ENCODE data around the gene BAIAP2L2. TPM values are rescaled to one million over a fixed set of nuclear protein-coding genes. Genes with fewer than 3 reads are reported as not detected.
"Not testable (repeated sequence)": the region's sequence is repeated elsewhere in the genome, so short reads cannot be mapped to it uniquely, and the experiment has no call there.

Gene BAIAP2L2
- total and polyA plus RNA-seq, 2 experiments from 2014 or later, result 4.4 to 8.2 TPM

DNA sequence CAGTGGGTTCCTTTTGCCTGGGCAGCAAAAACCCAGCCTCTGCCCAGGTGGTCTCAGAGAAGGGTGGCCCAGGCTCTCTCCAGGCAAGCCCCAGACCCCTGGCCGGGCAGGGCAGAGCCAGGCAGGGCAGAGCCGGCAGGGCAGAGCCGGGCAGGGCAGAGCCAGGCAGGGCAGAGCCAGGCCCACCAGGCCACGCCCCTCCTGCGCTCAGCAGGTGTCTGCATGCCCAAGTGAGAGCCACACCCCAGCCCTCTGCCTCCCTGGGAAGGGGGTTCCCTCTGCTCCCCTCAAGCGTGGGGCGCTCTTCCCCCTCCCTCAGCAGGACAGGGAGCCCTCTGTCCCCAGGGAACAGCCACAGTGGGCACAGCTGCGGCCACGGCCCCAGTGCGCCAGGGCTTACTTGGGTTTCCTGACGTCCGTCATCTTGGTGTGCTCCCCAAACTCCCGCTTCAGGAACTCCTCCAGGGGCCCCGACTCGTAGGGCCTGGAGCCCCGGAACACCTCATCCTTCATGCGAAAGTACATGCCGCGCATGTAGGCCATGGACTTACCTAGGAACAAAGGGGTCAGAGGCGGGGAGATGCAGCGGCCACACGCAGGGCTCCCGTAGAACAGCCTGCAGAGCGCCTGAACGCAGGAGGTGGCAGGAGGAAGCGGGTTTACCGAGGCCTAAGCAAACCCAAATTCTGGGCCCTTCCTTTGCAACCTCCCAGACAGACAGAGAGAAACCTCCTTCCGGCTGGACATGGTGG lies 10.1 kb upstream of the BAIAP2L2 start:
- TF ChIP-seq EZH2phosphoT487 (IDR thresholded peaks at IDR 0.05; ENCODE audit: low read depth, severe bottlenecking, unreplicated experiment), result no peak
- TF ChIP-seq EZH2 (IDR thresholded peaks at IDR 0.05; ENCODE audit: borderline replicate concordance), result no peak
- TF ChIP-seq, protein P1, sequence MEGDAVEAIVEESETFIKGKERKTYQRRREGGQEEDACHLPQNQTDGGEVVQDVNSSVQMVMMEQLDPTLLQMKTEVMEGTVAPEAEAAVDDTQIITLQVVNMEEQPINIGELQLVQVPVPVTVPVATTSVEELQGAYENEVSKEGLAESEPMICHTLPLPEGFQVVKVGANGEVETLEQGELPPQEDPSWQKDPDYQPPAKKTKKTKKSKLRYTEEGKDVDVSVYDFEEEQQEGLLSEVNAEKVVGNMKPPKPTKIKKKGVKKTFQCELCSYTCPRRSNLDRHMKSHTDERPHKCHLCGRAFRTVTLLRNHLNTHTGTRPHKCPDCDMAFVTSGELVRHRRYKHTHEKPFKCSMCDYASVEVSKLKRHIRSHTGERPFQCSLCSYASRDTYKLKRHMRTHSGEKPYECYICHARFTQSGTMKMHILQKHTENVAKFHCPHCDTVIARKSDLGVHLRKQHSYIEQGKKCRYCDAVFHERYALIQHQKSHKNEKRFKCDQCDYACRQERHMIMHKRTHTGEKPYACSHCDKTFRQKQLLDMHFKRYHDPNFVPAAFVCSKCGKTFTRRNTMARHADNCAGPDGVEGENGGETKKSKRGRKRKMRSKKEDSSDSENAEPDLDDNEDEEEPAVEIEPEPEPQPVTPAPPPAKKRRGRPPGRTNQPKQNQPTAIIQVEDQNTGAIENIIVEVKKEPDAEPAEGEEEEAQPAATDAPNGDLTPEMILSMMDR (IDR thresholded peaks at IDR 0.05; ENCODE audit: poor library complexity), result no peak
- whole genome bisulfite sequencing (ENCODE audit: low lambda C conversion rate, missing lambda C conversion rate), result 94% methylated on average over 27 of the region's 28 CpGs
- no peaks in the 10 kb centered on the region for H3K4me1 ChIP-seq (ENCODE audit: insufficient read depth)
- no peak overlapping the region for H3K27ac ChIP-seq
- H3K4me3 ChIP-seq, result no peak overlapping the region
- no peaks in the 10 kb centered on the region for H3K27me3 ChIP-seq
- H3K9me3 ChIP-seq (ENCODE audit: low read depth), result no peaks in the 10 kb centered on the region
- H3K36me3 ChIP-seq (replicated peaks; ENCODE audit: insufficient read depth, low read depth), result no peaks in the 10 kb centered on the region
- no peak overlapping the region for H2AFZ ChIP-seq
- H3K9me2 ChIP-seq (replicated peaks; ENCODE audit: insufficient read depth), result no peaks in the 10 kb centered on the region
- no peaks in the 10 kb centered on the region for H4K20me1 ChIP-seq (ENCODE audit: insufficient read depth, poor library complexity, severe bottlenecking)
- no peak overlapping the region for H3K4me2 ChIP-seq
- DNase-seq (ENCODE audit: low spot score), result no peak
- H3K79me2 ChIP-seq, result no peaks in the 10 kb centered on the region

DNA sequence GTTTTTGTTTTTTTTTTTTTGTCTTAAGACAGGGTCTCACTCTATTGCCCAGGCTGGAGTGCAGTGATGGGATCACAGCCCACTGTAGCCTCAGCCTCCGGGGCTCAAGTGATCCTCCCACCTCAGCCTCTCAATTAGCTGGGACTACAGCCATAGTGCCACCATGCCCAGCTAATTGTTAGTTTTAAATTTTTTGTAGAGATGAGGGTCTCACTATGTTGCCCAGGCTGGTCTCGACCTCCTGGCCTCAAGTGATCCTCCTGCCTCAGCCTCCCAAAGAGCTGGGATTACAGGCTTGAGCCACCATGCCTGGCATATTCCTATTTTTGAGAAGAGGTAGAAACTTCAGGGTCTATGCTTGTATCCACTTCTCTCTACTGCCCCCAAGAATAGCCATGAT lies 8.3 kb upstream of the BAIAP2L2 start:
- H3K4me2 ChIP-seq; H4K20me1 ChIP-seq (ENCODE audit: insufficient read depth, poor library complexity, severe bottlenecking); H3K27ac ChIP-seq; H3K4me1 ChIP-seq (ENCODE audit: insufficient read depth); DNase-seq (ENCODE audit: low spot score); H3K9me2 ChIP-seq (replicated peaks; ENCODE audit: insufficient read depth); H3K79me2 ChIP-seq; H3K27me3 ChIP-seq; H3K4me3 ChIP-seq; H3K9me3 ChIP-seq (ENCODE audit: low read depth); H3K36me3 ChIP-seq (replicated peaks; ENCODE audit: insufficient read depth, low read depth); H2AFZ ChIP-seq: not testable (repeated sequence)
- 95% methylated on average over 2 of the region's 2 CpGs for WGBS (ENCODE audit: low lambda C conversion rate, missing lambda C conversion rate)

DNA sequence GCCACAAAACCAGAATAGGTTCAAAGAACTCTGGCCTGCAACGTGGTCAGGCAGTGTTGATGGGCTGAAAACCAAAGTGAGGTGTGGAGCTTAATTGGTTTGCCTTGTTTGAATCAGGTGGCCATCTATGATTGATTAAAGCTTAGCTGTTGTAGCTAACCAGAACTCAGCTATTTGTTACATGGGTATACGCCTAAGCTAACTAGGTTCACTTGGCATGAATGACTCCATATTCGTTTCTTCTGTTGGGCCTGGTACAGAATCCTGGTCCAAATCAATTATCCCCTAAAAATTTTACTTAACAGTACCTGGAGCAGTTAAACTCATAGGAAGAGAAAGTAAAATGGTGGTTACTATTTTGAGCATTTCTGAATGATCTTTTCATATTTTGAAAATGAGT lies 7.7 kb upstream of the BAIAP2L2 start:
- Histone ChIP-seq H3K79me2 (no peaks in the 10 kb centered on the region), H3K4me2 (no peak overlapping the region), H3K9me3 (ENCODE audit: low read depth) (no peaks in the 10 kb centered on the region), H3K4me1 (ENCODE audit: insufficient read depth) (no peaks in the 10 kb centered on the region), H4K20me1 (ENCODE audit: insufficient read depth, poor library complexity, severe bottlenecking) (no peaks in the 10 kb centered on the region), H3K27ac (no peak overlapping the region), H3K27me3 (no peaks in the 10 kb centered on the region), H3K36me3 (replicated peaks; ENCODE audit: insufficient read depth, low read depth) (no peaks in the 10 kb centered on the region), H3K9me2 (replicated peaks; ENCODE audit: insufficient read depth) (no peaks in the 10 kb centered on the region), H3K4me3 (no peak overlapping the region), H2AFZ (no peak overlapping the region)
- no peak for DNase-seq (ENCODE audit: low spot score)
- TF ChIP-seq, protein P1 (IDR thresholded peaks at IDR 0.05; ENCODE audit: poor library complexity), result no peak
- TF ChIP-seq EZH2 (IDR thresholded peaks at IDR 0.05; ENCODE audit: borderline replicate concordance), result no peak
- no peak for TF ChIP-seq EZH2phosphoT487 (IDR thresholded peaks at IDR 0.05; ENCODE audit: low read depth, severe bottlenecking, unreplicated experiment)
- WGBS (ENCODE audit: low lambda C conversion rate, missing lambda C conversion rate), result 85% methylated on average over 3 of the region's 3 CpGs

DNA sequence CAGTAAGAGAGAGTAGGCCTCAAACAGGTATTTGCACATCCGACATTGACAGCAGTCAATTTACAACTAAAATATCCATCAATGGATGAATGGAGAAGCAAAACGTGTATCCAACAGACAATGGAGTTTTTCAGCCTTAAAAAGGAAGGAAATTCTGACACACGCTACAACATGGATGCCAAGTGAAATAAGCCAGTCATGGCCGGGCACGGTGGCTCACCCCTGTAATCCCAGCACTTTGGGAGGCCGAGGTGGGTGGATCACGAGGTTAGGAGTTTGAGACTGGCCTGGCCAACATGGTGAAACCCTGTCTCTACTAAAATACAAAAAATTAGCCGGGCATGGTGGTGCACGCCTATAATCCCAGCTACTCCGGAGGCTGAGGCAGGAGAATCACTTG lies 7.1 kb upstream of the BAIAP2L2 start:
- H4K20me1 ChIP-seq (ENCODE audit: insufficient read depth, poor library complexity, severe bottlenecking); DNase-seq (ENCODE audit: low spot score); H3K9me3 ChIP-seq (ENCODE audit: low read depth); H3K4me2 ChIP-seq; H3K36me3 ChIP-seq (replicated peaks; ENCODE audit: insufficient read depth, low read depth); H3K27me3 ChIP-seq; H2AFZ ChIP-seq; H3K4me1 ChIP-seq (ENCODE audit: insufficient read depth); H3K4me3 ChIP-seq; H3K9me2 ChIP-seq (replicated peaks; ENCODE audit: insufficient read depth); H3K79me2 ChIP-seq; H3K27ac ChIP-seq: not testable (repeated sequence)
- WGBS (ENCODE audit: low lambda C conversion rate, missing lambda C conversion rate), result 96% methylated on average over 10 of the region's 10 CpGs

Measured in hepatocyte (in vitro differentiated cells).